Neutrophil (primary cell): ENCODE measurements around the gene GID4.

Experiments used
- H3K27ac ChIP-seq: fragments of 200-600 bp; sonication (generic); 2 replicates; pipeline ENCODE4 v1.5.1; 2016; ENCODE audit warnings: mild to moderate bottlenecking, moderate library complexity
- H3K27me3 ChIP-seq: fragments of 200-600 bp; sonication (generic); 2 replicates; pipeline ENCODE4 v1.6.0; 2016; ENCODE audit warnings: mild to moderate bottlenecking
- H3K36me3 ChIP-seq: fragments of 200-600 bp; sonication (generic); 2 replicates; pipeline ENCODE4 v1.5.1; 2017
- H3K4me1 ChIP-seq, 2 experiments: fragments of 200-600 bp in 1 of 2; sonication (generic) in 1 of 2; 1 replicate in 1 of 2; 2 replicates in 1 of 2; pipeline versions ENCODE4 v1.5.1 to v1.6.1; 2013 to 2016; ENCODE audit warnings: low read depth in 1 of 2, low read length in 1 of 2, mild to moderate bottlenecking in 1 of 2, moderate library complexity in 1 of 2; ENCODE audit not compliant: control insufficient read depth in 1 of 2, insufficient read depth in 1 of 2
- H3K4me3 ChIP-seq, 2 experiments: fragments of 200-600 bp in 1 of 2; sonication (generic) in 1 of 2; 1 replicate in 1 of 2; 2 replicates in 1 of 2; pipeline ENCODE4 v1.5.1; 2013 to 2016; ENCODE audit warnings: low read depth in 1 of 2, low read length in 1 of 2, mild to moderate bottlenecking in 1 of 2, moderate library complexity in 1 of 2
- H3K9me3 ChIP-seq: fragments of 200-600 bp; sonication (generic); 2 replicates; pipeline ENCODE4 v1.5.1; 2016
- TF ChIP-seq, protein P1 (sequence below): fragments of 200-600 bp; sonication (generic); IDR thresholded peaks from 2 replicates; pipeline ENCODE4 v1.5.1; 2016; ENCODE audit warnings: antibody characterized with exemption

GID4 gene

GRCh38 chr17:18017958-18018357, 21.2 kb upstream of the GID4 start:
- Histone ChIP-seq H3K4me1 (no peaks in the 10 kb centered on the region), H3K36me3 (peaks cover 74% of the 10 kb centered on the region), H3K9me3 (no peaks in the 10 kb centered on the region), H3K4me3 (no peak overlapping the region), H3K27me3 (no peaks in the 10 kb centered on the region), H3K27ac (no peak overlapping the region)
- TF ChIP-seq, protein P1, sequence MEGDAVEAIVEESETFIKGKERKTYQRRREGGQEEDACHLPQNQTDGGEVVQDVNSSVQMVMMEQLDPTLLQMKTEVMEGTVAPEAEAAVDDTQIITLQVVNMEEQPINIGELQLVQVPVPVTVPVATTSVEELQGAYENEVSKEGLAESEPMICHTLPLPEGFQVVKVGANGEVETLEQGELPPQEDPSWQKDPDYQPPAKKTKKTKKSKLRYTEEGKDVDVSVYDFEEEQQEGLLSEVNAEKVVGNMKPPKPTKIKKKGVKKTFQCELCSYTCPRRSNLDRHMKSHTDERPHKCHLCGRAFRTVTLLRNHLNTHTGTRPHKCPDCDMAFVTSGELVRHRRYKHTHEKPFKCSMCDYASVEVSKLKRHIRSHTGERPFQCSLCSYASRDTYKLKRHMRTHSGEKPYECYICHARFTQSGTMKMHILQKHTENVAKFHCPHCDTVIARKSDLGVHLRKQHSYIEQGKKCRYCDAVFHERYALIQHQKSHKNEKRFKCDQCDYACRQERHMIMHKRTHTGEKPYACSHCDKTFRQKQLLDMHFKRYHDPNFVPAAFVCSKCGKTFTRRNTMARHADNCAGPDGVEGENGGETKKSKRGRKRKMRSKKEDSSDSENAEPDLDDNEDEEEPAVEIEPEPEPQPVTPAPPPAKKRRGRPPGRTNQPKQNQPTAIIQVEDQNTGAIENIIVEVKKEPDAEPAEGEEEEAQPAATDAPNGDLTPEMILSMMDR, result no peak

DNA sequence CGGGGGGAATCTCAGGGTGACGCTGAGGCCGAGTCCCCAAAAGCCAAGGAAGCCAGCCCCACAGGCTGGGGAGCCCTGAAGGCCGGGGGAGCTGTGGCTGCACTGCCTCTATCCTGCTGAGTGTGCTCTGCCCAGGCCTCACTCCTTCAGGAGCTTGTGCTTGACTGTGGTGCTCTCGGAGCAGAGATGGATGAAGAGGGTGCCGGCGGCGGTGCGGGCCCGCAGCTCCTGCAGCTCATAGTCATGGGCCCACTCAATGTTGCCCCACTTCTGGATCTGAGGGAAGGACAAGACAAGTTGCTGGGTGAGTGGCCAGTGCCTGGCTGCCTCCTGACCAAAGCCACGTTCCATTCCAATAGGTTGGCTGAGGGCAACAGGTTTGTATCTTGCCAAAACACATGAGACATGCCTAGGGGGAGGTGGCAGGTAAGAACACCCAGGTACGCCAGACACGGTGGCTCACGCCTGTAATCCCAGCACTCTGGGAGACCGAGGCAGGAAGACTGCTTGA, 20.7 kb upstream of the GID4 start:
- Histone ChIP-seq H3K27ac (no peak overlapping the region), H3K36me3 (peaks cover 75% of the 10 kb centered on the region), H3K27me3 (no peaks in the 10 kb centered on the region), H3K4me1 (no peaks in the 10 kb centered on the region), H3K4me3 (no peak overlapping the region), H3K9me3 (no peaks in the 10 kb centered on the region)
- TF ChIP-seq, protein P1, result no peak

GRCh38 chr17:18019838-18020154, 19.4 kb upstream of the GID4 start:
- Histone ChIP-seq H3K27ac (no peak overlapping the region), H3K4me3 (no peak overlapping the region), H3K27me3 (no peaks in the 10 kb centered on the region), H3K4me1 (no peaks in the 10 kb centered on the region), H3K9me3 (no peaks in the 10 kb centered on the region), H3K36me3 (peaks cover 78% of the 10 kb centered on the region)
- TF ChIP-seq, protein P1, result no peak

GRCh38 chr17:18020971-18021370, 18.2 kb upstream of the GID4 start:
- TF ChIP-seq, protein P1, result no peak
- no peaks in the 10 kb centered on the region for H3K27me3 ChIP-seq
- no peaks in the 10 kb centered on the region for H3K9me3 ChIP-seq
- H3K4me1 ChIP-seq, result peaks cover 7 to 11% of the 10 kb centered on the region in 2 experiments
- no peak overlapping the region for H3K27ac ChIP-seq
- peaks cover 70% of the 10 kb centered on the region for H3K36me3 ChIP-seq
- no peak overlapping the region for H3K4me3 ChIP-seq

- Histone ChIP-seq H3K27ac (no peak overlapping the region), H3K4me3 (no peak overlapping the region), H3K27me3 (no peaks in the 10 kb centered on the region), H3K36me3 (peaks cover 69% of the 10 kb centered on the region), H3K4me1 (peaks cover 8 to 15% of the 10 kb centered on the region in 2 experiments), H3K9me3 (no peaks in the 10 kb centered on the region)
- TF ChIP-seq, protein P1, result no peak
These were observed 17.8 kb upstream of the GID4 start for GRCh38 chr17:18021372-18021771.
